Measurements from ENCODE around the gene ZNF799.

- no peak for TF ChIP-seq POLR2A (IDR thresholded peaks at IDR 0.05)
- TF ChIP-seq CTCF (IDR thresholded peaks at IDR 0.05) = no peak
These were observed 50.2 kb downstream of the ZNF799 start for GRCh38 chr19:12350890-12351197.
